ENCODE measurements around the gene AURKAIP1. TPM values are rescaled to one million over a fixed set of nuclear protein-coding genes. Genes with fewer than 3 reads are reported as not detected.

AURKAIP1 gene
- total RNA-seq, 1 experiment from 2014 or later: 196 TPM

DNA sequence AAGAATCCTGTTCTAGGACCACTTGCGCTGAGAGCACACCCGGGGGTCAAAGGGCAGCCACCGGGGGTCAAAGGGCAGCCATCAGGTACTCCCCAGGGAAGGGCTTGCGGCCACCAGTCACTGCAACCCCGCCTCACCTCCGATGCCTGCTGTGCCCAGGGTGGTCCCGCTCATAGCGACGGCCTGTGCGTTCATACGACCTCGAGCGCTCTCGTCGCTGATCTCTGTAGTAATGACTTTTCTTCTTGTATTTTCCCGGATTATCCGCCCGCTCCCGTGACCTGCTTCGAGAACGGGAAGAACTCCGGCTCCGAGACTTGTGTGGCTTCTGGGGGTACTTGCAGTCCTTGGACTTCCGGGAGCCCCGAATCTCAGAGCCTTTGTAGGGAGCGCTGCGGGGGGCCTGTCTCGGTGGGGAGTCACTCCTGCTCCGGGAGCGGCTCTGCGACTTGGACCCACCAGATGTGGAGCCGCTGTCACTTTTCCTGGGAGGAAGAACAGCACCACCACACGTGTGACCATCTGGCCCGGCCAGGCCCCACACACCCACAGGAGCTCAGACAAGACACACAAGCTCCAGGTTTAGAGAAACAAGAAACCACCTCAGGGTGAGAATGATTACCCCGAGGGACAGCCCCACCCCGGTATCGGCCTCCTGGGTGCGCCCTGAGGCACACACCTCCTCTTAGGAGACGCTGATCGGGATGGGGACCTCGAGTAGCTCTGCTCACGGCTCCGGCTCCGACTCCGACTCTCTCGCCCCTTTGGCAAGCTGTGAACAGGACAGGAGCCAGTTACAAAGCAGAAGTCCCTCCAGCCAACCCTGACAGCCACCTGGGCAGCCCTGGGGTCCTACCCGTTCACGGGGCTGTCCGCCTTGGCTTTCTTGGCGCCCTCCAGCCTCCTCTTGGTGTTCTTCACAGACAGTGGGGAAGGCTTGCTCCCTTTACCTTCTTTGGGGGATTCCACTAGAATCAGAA, 12.4 kb upstream of the AURKAIP1 start:
- Histone ChIP-seq H3K27ac (ENCODE audit: insufficient read length, low read depth, low read length) (no peak overlapping the region), H3K4me2 (ENCODE audit: insufficient read depth, insufficient read length, low read length) (no peak overlapping the region), H3K79me1 (ENCODE audit: insufficient read depth, low read depth, low read length, poor library complexity, severe bottlenecking) (no peaks in the 10 kb centered on the region), H3K4ac (ENCODE audit: low read depth, low read length) (no peak overlapping the region), H2AK5ac (ENCODE audit: insufficient read length, low read length) (no peak overlapping the region), H2BK15ac (ENCODE audit: low read depth, low read length) (no peak overlapping the region), H3K14ac (ENCODE audit: insufficient read depth, low read length) (no peak overlapping the region), H3K23me2 (ENCODE audit: insufficient read length, low read depth, low read length, poor library complexity, severe bottlenecking) (no peaks in the 10 kb centered on the region), H4K91ac (ENCODE audit: insufficient read length, low read depth, low read length) (no peak overlapping the region), H4K8ac (replicated peaks; ENCODE audit: insufficient read length, low read depth, low read length) (no peak overlapping the region), H2BK12ac (ENCODE audit: insufficient read length, low read depth, low read length) (no peak overlapping the region), H3K23ac (ENCODE audit: insufficient read length, low read depth, low read length) (no peak overlapping the region), H4K20me1 (ENCODE audit: control insufficient read depth, insufficient read depth, insufficient read length) (no peaks in the 10 kb centered on the region), H3K18ac (ENCODE audit: insufficient read length, low read depth, low read length) (no peak overlapping the region), H4K5ac (ENCODE audit: insufficient read length, low read depth, low read length) (no peak overlapping the region), H3K9ac (ENCODE audit: extremely low read depth, insufficient read length, low read length) (no peak overlapping the region), H2BK20ac (ENCODE audit: low read depth, low read length, poor library complexity, severe bottlenecking) (no peak overlapping the region), H3K27me3 (ENCODE audit: insufficient read depth, low read length) (no peaks in the 10 kb centered on the region), H3K79me2 (ENCODE audit: insufficient read depth, low read length) (no peaks in the 10 kb centered on the region), H2BK5ac (ENCODE audit: insufficient read length, low read length) (no peak overlapping the region), H3K4me1 (ENCODE audit: insufficient read depth, low read length) (no peaks in the 10 kb centered on the region), H3T11ph (ENCODE audit: low read length) (no peak overlapping the region), H2BK120ac (ENCODE audit: low read depth, low read length, poor library complexity, severe bottlenecking) (no peak overlapping the region), H3K56ac (ENCODE audit: insufficient read length, low read depth, low read length) (no peak overlapping the region), H2AFZ (ENCODE audit: low read length) (no peak overlapping the region), H3K9me3 (ENCODE audit: control insufficient read depth, low read depth, low read length) (no peaks in the 10 kb centered on the region)
- Mint-ChIP-seq H3K27me3 (ENCODE audit: low read depth) (no peaks in the 10 kb centered on the region), H3K27ac (peak overlapping the region in 1 of 3 experiments; percentile 11; a peak in 1 of 7 replicates), H3K4me3 (no peak overlapping the region), H3K36me3 (ENCODE audit: insufficient read depth in 1 of 3, low read depth in 3 of 3) (peaks cover 51 to 82% (median 65%) of the 10 kb centered on the region in 3 experiments; a peak in 6 of 7 replicates), H3K4me1 (peaks cover 4% of the 10 kb centered on the region in 2 experiments; a peak in 1 of 4 replicates), H3K9me3 (no peaks in the 10 kb centered on the region)
- no CpG with 5 or more reads among the region's 50 CpGs for WGBS (ENCODE audit: extremely low coverage, insufficient read length, low lambda C conversion rate)
- no peak for TF ChIP-seq CTCF (conservative IDR thresholded peaks at IDR 0.05)
- no peak for DNase-seq

All from H9 (cell line).